Neutrophil (primary cell): ENCODE results near the gene EFCAB8.
"Not testable (repeated sequence)": the region's sequence is repeated elsewhere in the genome, so short reads cannot be mapped to it uniquely, and the experiment has no call there.

Experiments
- H3K27ac ChIP-seq: fragments of 200-600 bp; sonication (generic); 2 replicates; pipeline ENCODE4 v1.5.1; 2016; ENCODE audit warnings: mild to moderate bottlenecking, moderate library complexity
- H3K27me3 ChIP-seq: fragments of 200-600 bp; sonication (generic); 2 replicates; pipeline ENCODE4 v1.6.0; 2016; ENCODE audit warnings: mild to moderate bottlenecking
- H3K36me3 ChIP-seq: fragments of 200-600 bp; sonication (generic); 2 replicates; pipeline ENCODE4 v1.5.1; 2017
- H3K4me1 ChIP-seq, 2 experiments: fragments of 200-600 bp in 1 of 2; sonication (generic) in 1 of 2; 1 replicate in 1 of 2; 2 replicates in 1 of 2; pipeline versions ENCODE4 v1.5.1 to v1.6.1; 2013 to 2016; ENCODE audit warnings: low read depth in 1 of 2, low read length in 1 of 2, mild to moderate bottlenecking in 1 of 2, moderate library complexity in 1 of 2; ENCODE audit not compliant: control insufficient read depth in 1 of 2, insufficient read depth in 1 of 2
- H3K4me3 ChIP-seq, 2 experiments: fragments of 200-600 bp in 1 of 2; sonication (generic) in 1 of 2; 1 replicate in 1 of 2; 2 replicates in 1 of 2; pipeline ENCODE4 v1.5.1; 2013 to 2016; ENCODE audit warnings: low read depth in 1 of 2, low read length in 1 of 2, mild to moderate bottlenecking in 1 of 2, moderate library complexity in 1 of 2
- H3K9me3 ChIP-seq: fragments of 200-600 bp; sonication (generic); 2 replicates; pipeline ENCODE4 v1.5.1; 2016
- CTCF ChIP-seq: fragments of 200-600 bp; sonication (generic); IDR thresholded peaks from 2 replicates; pipeline ENCODE4 v1.5.1; 2016; ENCODE audit warnings: antibody characterized with exemption

Gene EFCAB8

GRCh38 chr20:32960222-32960518 lies 101.4 kb downstream of the EFCAB8 start:
- no peak for TF ChIP-seq CTCF

GRCh38 chr20:32960849-32961731 lies 102.4 kb downstream of the EFCAB8 start:
- H3K27me3 ChIP-seq = no peaks in the 10 kb centered on the region
- H3K4me3 ChIP-seq = no peak overlapping the region
- H3K9me3 ChIP-seq = no peaks in the 10 kb centered on the region
- no peak for TF ChIP-seq CTCF
- H3K27ac ChIP-seq = no peak overlapping the region
- H3K4me1 ChIP-seq = no peaks in the 10 kb centered on the region
- no peaks in the 10 kb centered on the region for H3K36me3 ChIP-seq

More at GRCh38 chr20:32960222-32960518, 101.4 kb downstream of the EFCAB8 start:
- Histone ChIP-seq H3K9me3 (no peaks in the 10 kb centered on the region), H3K4me1 (no peaks in the 10 kb centered on the region), H3K4me3 (no peak overlapping the region), H3K27ac (no peak overlapping the region), H3K27me3 (no peaks in the 10 kb centered on the region), H3K36me3 (no peaks in the 10 kb centered on the region)

- no peak overlapping the region for H3K4me3 ChIP-seq
- no peaks in the 10 kb centered on the region for H3K4me1 ChIP-seq
- H3K9me3 ChIP-seq = no peaks in the 10 kb centered on the region
- no peak for TF ChIP-seq CTCF
- no peak overlapping the region for H3K27ac ChIP-seq
- no peaks in the 10 kb centered on the region for H3K27me3 ChIP-seq
- no peaks in the 10 kb centered on the region for H3K36me3 ChIP-seq
These were observed 103.3 kb downstream of the EFCAB8 start for GRCh38 chr20:32962053-32962452.

GRCh38 chr20:32962646-32963045 lies 103.9 kb downstream of the EFCAB8 start:
- not testable (repeated sequence) for H3K4me3 ChIP-seq, H3K9me3 ChIP-seq, H3K27me3 ChIP-seq, H3K4me1 ChIP-seq, H3K27ac ChIP-seq, H3K36me3 ChIP-seq

- no peak for TF ChIP-seq CTCF
- Histone ChIP-seq H3K36me3 (no peaks in the 10 kb centered on the region), H3K4me3 (no peak overlapping the region), H3K27ac (no peak overlapping the region), H3K27me3 (no peaks in the 10 kb centered on the region), H3K4me1 (no peaks in the 10 kb centered on the region), H3K9me3 (no peaks in the 10 kb centered on the region)
These were observed 104.5 kb downstream of the EFCAB8 start for GRCh38 chr20:32963176-32963575.

GRCh38 chr20:32964575-32964974 lies 105.9 kb downstream of the EFCAB8 start:
- H3K27me3 ChIP-seq = no peaks in the 10 kb centered on the region
- H3K36me3 ChIP-seq = no peaks in the 10 kb centered on the region
- no peak overlapping the region for H3K27ac ChIP-seq
- no peak overlapping the region for H3K4me3 ChIP-seq
- no peaks in the 10 kb centered on the region for H3K4me1 ChIP-seq
- TF ChIP-seq CTCF = no peak
- H3K9me3 ChIP-seq = no peaks in the 10 kb centered on the region
